Keratinocyte (primary cell): ENCODE results near the gene BATF3. TPM values are rescaled to one million over a fixed set of nuclear protein-coding genes. Genes with fewer than 3 reads are reported as not detected.

Experiments used
- DNase-seq: peaks from one replicate; pipeline ENCODE4 v3.0.0-alpha.2; 2011; ENCODE audit warnings: low read depth, missing footprints, low spot score
- FAIRE-seq: peaks from 2 replicates; lab custom pipeline; 2011; peaks lifted over from hg19 to GRCh38; lab: Jason Lieb, UNC
- H2AFZ ChIP-seq: 2 replicates; pipeline ENCODE4 v1.6.0; 2012; ENCODE audit warnings: low read length, control low read depth, inconsistent platforms; ENCODE audit not compliant: control insufficient read depth
- H3K27ac ChIP-seq: 2 replicates; pipeline ENCODE4 v1.5.1; 2011; ENCODE audit warnings: low read length; ENCODE audit not compliant: control insufficient read depth, insufficient read depth
- H3K27me3 ChIP-seq: 3 replicates; pipeline ENCODE4 v1.6.0; 2011; ENCODE audit warnings: low read length; ENCODE audit not compliant: control insufficient read depth, insufficient read depth; ENCODE audit errors: extremely low read depth
- H3K36me3 ChIP-seq, 2 experiments: 2 replicates in 1 of 2; 3 replicates in 1 of 2; pipeline ENCODE4 v1.5.1; 2011; ENCODE audit warnings: low read length in 2 of 2, mild to moderate bottlenecking in 1 of 2; ENCODE audit not compliant: control insufficient read depth in 2 of 2, insufficient read depth in 2 of 2; ENCODE audit errors: extremely low read depth in 1 of 2
- H3K4me1 ChIP-seq: 3 replicates; pipeline ENCODE4 v1.5.1; 2011; ENCODE audit warnings: low read length; ENCODE audit not compliant: control insufficient read depth, insufficient read depth; ENCODE audit errors: extremely low read depth
- H3K4me2 ChIP-seq: 3 replicates; pipeline ENCODE4 v1.6.0; 2011; ENCODE audit warnings: low read depth, low read length; ENCODE audit not compliant: control insufficient read depth, insufficient read depth; ENCODE audit errors: extremely low read depth
- H3K4me3 ChIP-seq, 3 experiments: fragments of 200-600 bp in 1 of 3; sonication (generic) in 1 of 3; 2 replicates in 2 of 3; 3 replicates in 1 of 3; pipeline ENCODE4 v1.5.1; 2011 to 2016; ENCODE audit warnings: low read length in 3 of 3, mild to moderate bottlenecking in 3 of 3, control low read depth in 2 of 3, inconsistent platforms in 1 of 3, low read depth in 1 of 3, mixed read lengths in 1 of 3, mixed run types in 1 of 3, moderate library complexity in 1 of 3; ENCODE audit not compliant: control insufficient read depth in 2 of 3, insufficient read depth in 2 of 3; ENCODE audit errors: extremely low read depth in 1 of 3
- H3K79me2 ChIP-seq: 2 replicates; pipeline ENCODE4 v1.6.0; 2012; ENCODE audit warnings: low read length; ENCODE audit not compliant: control insufficient read depth, insufficient read depth
- H3K9ac ChIP-seq: 3 replicates; pipeline ENCODE4 v1.6.0; 2011; ENCODE audit warnings: low read length; ENCODE audit not compliant: control insufficient read depth, insufficient read depth; ENCODE audit errors: extremely low read depth
- H3K9me1 ChIP-seq: 3 replicates; pipeline ENCODE4 v1.6.0; 2011; ENCODE audit warnings: low read length; ENCODE audit not compliant: control insufficient read depth, insufficient read depth; ENCODE audit errors: extremely low read depth
- H3K9me3 ChIP-seq: 2 replicates; pipeline ENCODE4 v1.5.1; 2012; ENCODE audit warnings: low read depth, low read length; ENCODE audit not compliant: control insufficient read depth
- H4K20me1 ChIP-seq: 3 replicates; pipeline ENCODE4 v1.6.0; 2011; ENCODE audit warnings: low read length; ENCODE audit not compliant: control insufficient read depth, insufficient read depth; ENCODE audit errors: extremely low read depth
- CTCF ChIP-seq, 3 experiments: IDR thresholded peaks in 1 of 3; conservative IDR thresholded peaks in 1 of 3; optimal IDR thresholded peaks in 1 of 3; 2 replicates in 2 of 3; 3 replicates in 1 of 3; pipeline versions ENCODE3 to v1.5.1; 2011; ENCODE audit warnings: low read length in 3 of 3, mild to moderate bottlenecking in 3 of 3, moderate library complexity in 2 of 3, control low read depth in 1 of 3, inconsistent platforms in 1 of 3; ENCODE audit not compliant: insufficient read depth in 2 of 3; ENCODE audit errors: extremely low read depth in 1 of 3
- EZH2 ChIP-seq: IDR thresholded peaks from one replicate; pipeline ENCODE4 v1.6.1; 2012; ENCODE audit warnings: inconsistent platforms, mild to moderate bottlenecking, low read length, moderate library complexity
- dilution Hi-C: fragments of 300-500 bp; cut with MboI; formaldehyde crosslinking; loops from one replicate; pipeline ENCODE4 v1.7.0; 2020; ENCODE audit warnings: low sequenced_read_pairs; ENCODE audit not compliant: extremely low pct_ligation_motif_present
- polyA plus RNA-seq, 5 experiments: library from polyadenylated mRNA; depleted of rRNA in 3 of 5; stranded (reverse) in 3 of 5; stranded (forward) in 1 of 5; unstranded in 1 of 5; fragments of >200 nt; gene quantifications; 1 replicate in 1 of 5; 2 replicates in 3 of 5; 3 replicates in 1 of 5; pipeline versions ENCODE4 v1.2.1 to v1.2.3, GENCODE V29; 2011 to 2012; ENCODE audit warnings: missing spikeins in 2 of 5, low read depth in 1 of 5, low replicate concordance in 1 of 5

BATF3 gene
- polyA plus RNA-seq, 1 donor (not counting 4 experiments of a cell fraction or from before 2014, with no cell fraction given), result not detected

- Histone ChIP-seq H3K4me3 (no peak overlapping the region), H3K9ac (no peak overlapping the region), H3K36me3 (no peaks in the 10 kb centered on the region), H3K27ac (no peak overlapping the region), H2AFZ (no peak overlapping the region), H3K9me3 (no peaks in the 10 kb centered on the region), H3K79me2 (no peaks in the 10 kb centered on the region), H3K4me2 (no peak overlapping the region), H3K9me1 (no peaks in the 10 kb centered on the region), H4K20me1 (no peaks in the 10 kb centered on the region), H3K27me3 (peaks cover 8% of the 10 kb centered on the region), H3K4me1 (no peaks in the 10 kb centered on the region)
- dilution Hi-C loops, result no loop called here
- no peak for TF ChIP-seq EZH2
- TF ChIP-seq CTCF (optimal IDR thresholded peaks at IDR 0.05 in 1 of 3, IDR thresholded peaks at IDR 0.05 in 1 of 3, conservative IDR thresholded peaks at IDR 0.05 in 1 of 3; ENCODE audit: extremely low read depth in 1 of 3, insufficient read depth in 2 of 3, low read length in 3 of 3), result no peak
- FAIRE-seq (no peak), DNase-seq (no peak)
Observed at GRCh38 chr1:212677573-212677972, 22.1 kb downstream of the BATF3 start.

- Histone ChIP-seq H3K9me1 (no peaks in the 10 kb centered on the region), H2AFZ (no peak overlapping the region), H3K27ac (no peak overlapping the region), H3K4me3 (no peak overlapping the region), H3K9me3 (no peaks in the 10 kb centered on the region), H3K4me1 (no peaks in the 10 kb centered on the region), H3K9ac (no peak overlapping the region), H4K20me1 (no peaks in the 10 kb centered on the region), H3K79me2 (no peaks in the 10 kb centered on the region), H3K4me2 (no peak overlapping the region), H3K36me3 (no peaks in the 10 kb centered on the region), H3K27me3 (peaks cover 8% of the 10 kb centered on the region)
- no peak for DNase-seq
- TF ChIP-seq EZH2 (no peak), CTCF (optimal IDR thresholded peaks at IDR 0.05 in 1 of 3, IDR thresholded peaks at IDR 0.05 in 1 of 3, conservative IDR thresholded peaks at IDR 0.05 in 1 of 3; ENCODE audit: extremely low read depth in 1 of 3, insufficient read depth in 2 of 3, low read length in 3 of 3) (no peak)
- no peak for FAIRE-seq
- dilution Hi-C loops, result no loop called here
Observed at GRCh38 chr1:212677136-212677535, 22.5 kb downstream of the BATF3 start.
